Activated CD8-positive, alpha-beta memory T cell treated with anti-CD3 and anti-CD28 coated beads for 1 hour (primary cell): Measurements from ENCODE around the gene APBA2.
"Not testable (repeated sequence)": the region's sequence is repeated elsewhere in the genome, so short reads cannot be mapped to it uniquely, and the experiment has no call there.

Experiments
- DNase-seq, 2 donors: peaks; one replicate each; pipeline ENCODE4 v3.0.0-alpha.2; 2020; ENCODE audit warnings: low read depth in 1 of 2; ENCODE audit errors: extremely low read depth in 1 of 2

APBA2 gene

DNA sequence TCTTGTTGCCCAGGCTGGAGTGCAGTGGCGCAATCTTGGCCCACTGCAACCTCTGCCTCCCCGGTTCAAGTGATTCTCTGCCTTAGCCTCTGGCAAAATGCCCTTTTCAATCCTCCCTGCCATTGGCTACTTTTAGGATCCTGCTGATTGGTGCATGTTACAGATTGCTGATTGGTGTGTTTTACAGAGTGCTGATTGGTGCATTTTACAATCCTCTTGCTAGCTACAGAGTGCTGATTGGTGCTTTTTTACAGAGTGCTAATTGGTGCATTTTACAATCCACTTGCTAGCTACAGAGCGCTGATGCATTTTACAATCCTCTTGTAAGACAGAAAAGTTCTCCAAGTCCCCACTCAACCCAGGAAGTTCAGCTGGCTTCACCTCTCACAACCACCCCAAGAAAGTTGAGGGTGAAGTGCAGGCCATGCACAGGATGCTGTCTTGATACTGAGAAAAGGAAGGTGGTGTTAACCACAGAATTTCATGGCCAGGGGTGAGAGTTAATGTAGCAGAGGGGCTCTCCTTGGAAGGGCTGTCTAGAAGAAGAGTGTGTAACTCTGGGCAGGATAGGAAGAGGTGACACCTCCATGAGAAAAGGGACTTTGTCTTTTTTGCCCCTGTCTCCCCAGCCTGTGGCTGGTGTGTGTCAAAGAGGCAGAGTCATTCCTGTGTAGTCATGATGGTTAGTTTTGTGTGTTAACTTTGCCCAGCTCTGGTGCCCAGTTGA lies 145.9 kb downstream of the APBA2 start:
- DNase-seq = no peak

DNA sequence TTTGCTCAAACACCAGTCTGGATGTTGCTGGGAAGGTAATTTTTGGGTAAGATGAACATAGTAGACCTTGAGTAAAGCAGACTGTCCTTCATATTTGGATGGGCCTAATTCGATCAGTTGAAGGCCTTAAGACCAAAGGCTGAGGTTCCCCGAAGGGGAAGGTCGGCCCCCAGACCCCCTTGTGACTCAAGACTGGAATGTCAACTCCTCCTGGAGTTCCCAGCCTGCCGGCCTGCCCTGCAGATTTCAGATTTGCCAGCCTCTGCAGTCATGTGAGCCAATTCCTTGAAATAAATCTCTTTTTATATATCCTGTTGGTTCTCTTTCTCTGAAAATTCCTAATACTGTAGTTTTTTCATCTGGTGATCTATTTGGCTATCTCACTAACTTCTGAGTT lies 146.5 kb downstream of the APBA2 start:
- no peak for DNase-seq

DNA sequence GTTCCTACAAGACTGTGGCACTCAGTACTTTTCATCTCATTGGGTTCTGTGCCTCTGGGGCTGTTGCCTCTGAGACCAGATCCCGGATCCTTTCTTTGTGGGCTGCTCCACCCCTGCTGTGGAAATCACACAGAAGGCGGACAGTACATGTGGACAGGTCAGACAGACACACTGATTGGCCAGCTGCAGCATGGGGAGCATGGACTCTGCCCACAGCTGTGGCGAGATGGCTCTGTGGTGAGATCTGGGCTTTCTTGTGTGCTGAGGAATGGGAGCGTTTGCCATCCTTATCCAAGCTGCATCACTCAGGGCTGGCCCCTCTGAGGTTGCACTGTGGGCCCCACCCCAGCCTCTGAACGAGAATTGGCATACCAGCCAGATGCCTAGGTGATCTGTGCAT lies 147.0 kb downstream of the APBA2 start:
- no peak for DNase-seq

DNA sequence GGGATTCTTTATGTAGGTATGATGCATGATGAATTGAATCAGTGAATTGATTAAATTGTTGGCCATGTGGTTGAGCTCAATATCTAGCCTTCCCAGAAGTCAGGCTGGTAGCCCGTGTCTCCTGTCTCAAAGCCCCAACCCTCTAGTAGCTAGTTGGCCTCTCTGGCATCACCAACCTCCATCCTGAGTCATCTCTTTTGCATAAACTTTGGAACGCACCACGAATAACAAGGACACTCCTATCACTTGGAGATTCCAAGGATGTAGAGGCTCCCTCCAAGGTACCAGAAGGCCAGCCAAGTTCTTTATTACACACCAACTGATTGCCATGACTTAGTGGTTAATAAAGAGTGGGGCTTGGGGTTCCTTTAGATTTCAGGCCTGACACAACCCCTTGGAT lies 148.4 kb downstream of the APBA2 start:
- DNase-seq = no peak

- no peak for DNase-seq
Measured at GRCh38 chr15:29034593-29035335, 149.0 kb downstream of the APBA2 start.

- DNase-seq = no peak
Measured at GRCh38 chr15:29035336-29036285, 149.8 kb downstream of the APBA2 start.

GRCh38 chr15:29037997-29038705 lies 152.4 kb downstream of the APBA2 start:
- DNase-seq = no peak

- DNase-seq = no peak
Measured at GRCh38 chr15:29039466-29040369, 153.9 kb downstream of the APBA2 start.

GRCh38 chr15:29040370-29040751 lies 154.6 kb downstream of the APBA2 start:
- DNase-seq = no peak

GRCh38 chr15:29043736-29044502 lies 158.1 kb downstream of the APBA2 start:
- DNase-seq = no peak

- DNase-seq = no peak
Measured at GRCh38 chr15:29044503-29044901, 158.7 kb downstream of the APBA2 start.

- DNase-seq = not testable (repeated sequence)
Measured at GRCh38 chr15:29045161-29045560, 159.4 kb downstream of the APBA2 start.

DNA sequence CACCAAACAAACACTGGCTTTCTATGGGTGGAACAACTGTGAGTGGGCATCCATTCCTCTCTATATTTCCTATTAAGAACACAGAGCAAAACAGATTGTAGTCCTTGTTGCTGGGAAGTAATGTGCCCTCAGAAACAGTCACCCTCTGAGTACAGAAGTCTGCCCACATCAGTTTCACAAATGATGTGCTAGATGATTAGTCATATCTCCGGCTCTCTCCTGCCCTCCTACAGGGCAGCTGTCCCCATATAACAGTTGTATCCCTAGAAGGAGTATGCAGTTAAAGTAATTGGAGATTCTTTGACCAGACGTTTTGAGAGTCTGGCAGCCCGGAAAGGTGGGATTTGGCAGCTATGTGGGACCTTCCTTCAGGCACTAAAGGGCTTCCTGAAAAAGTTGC lies 159.9 kb downstream of the APBA2 start:
- no peak for DNase-seq

DNA sequence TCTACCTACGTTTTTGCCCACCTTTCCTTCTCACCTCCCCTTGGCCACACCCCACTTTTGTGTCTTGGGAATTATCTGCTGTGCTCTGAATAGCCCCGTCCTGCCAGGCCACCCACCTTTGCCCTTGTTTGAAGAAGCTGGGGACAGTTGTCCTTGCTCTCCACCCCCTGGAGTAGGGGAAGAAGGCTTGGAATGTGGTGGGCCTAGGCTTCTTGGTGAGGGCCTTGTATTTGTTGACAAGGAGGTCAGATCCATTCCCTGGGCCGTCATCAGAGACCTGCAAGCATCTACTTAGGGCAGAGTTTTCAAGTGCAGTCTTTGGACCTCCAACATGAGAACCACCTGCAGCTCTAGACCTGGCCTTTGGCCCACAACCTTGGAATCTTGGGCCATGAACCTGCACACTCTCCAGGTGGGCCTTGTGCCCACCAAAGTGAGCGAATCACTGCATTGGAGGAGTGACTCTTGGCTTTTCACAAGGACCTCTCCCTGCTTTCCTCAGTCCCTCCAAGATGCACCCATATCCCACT lies 160.6 kb downstream of the APBA2 start:
- DNase-seq = no peak

GRCh38 chr15:29046977-29047376 lies 161.2 kb downstream of the APBA2 start:
- no peak for DNase-seq

GRCh38 chr15:29048011-29048410 lies 162.2 kb downstream of the APBA2 start:
- DNase-seq = no peak

DNA sequence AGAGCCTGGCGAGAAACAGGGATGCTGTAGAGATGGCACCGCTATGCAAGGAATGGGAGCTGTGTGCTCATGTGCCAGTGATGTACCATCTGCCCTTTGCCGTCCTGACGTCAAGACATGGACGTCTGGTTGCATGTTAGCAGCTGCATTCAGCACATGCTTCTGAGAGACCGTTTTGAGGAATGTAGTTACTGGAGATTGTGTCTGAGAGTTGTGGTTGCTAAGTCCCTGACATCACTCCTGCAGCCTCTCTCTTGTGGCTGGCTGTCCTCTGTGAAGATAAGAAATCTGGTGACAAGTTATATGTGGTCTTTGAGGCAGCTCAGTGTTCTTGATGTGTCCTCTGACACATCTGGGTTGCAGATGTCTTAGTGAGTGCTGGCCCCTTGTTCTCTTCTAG lies 165.1 kb downstream of the APBA2 start:
- no peak for DNase-seq

DNA sequence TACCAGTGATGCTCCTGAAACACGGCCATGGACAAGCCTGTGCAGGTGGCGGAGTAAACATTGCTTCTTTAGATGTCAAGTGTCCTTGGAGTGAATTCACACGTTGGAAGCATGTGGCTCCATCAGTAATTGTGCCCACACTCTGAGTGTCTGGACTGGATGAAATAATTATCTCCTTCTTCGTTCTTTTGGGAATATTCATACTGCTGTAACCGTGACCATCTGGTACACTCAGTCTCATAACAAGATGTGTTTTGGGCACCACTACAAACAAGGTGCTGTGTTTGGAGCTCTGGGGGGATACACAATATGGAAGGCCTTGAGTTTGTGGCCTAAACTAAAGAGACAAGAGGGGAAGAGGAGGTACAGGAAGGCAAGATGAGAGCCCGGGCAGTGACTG lies 165.6 kb downstream of the APBA2 start:
- DNase-seq = no peak

- DNase-seq = no peak
Measured at GRCh38 chr15:29053006-29053405, 167.2 kb downstream of the APBA2 start.
